ENCODE data around the gene RADX.
"Not testable (repeated sequence)": the region's sequence is repeated elsewhere in the genome, so short reads cannot be mapped to it uniquely, and the experiment has no call there.

RADX gene, protein sequence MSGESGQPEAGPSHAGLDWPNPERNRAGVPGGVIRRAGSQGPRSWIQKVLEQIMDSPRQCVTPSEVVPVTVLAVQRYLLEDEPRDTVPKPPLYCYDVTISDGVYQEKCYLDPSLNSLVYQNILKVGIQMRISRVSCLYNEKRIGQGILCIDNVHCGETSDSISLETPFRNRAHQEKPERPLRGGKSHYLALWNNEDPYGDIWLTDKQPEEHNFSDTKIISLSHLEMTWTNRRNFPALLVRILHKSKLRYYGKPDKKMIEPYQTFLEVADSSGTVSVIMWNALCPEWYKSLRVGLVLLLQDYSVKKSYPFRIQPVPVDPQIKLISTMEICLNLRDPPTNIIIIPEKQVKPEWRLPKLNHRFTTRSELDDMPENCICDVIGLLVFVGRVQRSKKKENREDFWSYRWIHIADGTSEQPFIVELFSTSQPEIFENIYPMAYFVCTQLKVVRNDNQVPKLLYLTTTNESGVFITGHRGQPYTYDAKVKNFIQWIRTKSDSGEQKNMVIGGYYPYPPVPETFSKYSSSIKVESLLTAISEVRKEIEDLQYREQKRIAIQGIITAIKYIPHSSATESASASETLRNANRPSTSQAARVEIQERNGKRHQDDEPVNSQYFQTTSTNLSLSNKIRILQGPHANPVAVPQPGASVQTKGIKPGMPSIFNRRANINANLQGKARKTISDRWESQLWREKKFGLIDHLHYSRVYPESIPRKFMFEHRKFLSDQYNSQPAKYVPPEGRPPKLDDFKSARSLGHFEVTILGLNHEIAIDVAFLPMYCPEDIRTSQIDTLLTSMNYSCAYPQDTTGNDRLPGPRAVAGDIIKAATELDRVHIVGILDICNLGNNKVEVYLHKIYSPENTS

DNA sequence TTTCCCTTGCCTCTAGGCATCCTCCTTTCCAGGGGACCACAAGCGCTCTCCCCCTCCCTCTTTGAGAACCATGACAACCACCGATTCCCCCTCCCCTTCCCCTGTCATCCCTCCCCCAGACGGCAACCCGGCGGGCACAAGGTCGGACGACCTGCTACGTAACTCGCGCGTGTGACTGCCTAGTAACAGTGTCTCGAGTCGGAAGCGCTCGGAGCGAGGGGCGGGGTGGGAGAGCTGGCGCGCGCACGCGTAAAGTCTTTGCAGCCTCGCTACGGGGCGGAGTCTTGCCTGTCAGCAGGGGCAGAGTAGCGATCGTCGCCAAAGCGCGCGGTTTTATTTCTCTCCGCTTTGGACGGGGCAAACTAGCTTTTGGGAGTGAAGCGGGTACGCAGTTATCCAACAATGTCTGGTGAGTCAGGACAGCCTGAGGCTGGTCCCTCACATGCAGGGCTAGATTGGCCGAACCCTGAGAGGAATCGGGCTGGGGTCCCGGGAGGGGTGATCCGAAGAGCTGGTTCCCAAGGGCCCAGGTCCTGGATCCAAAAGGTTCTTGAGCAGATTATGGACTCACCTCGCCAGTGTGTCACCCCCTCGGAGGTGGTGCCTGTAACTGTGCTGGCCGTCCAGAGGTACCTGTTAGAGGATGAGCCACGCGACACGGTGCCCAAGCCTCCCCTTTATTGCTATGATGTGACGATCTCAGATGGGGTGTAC lies at the start of gene RADX:
Gene RADX, plus strand, starts transcription at position 300 of the 714 bp plus-strand sequence. Its CDS starts 103 bp downstream, at position 403.
- peak; percentile 5 for DNase-seq (ENCODE audit: low read depth)

DNA sequence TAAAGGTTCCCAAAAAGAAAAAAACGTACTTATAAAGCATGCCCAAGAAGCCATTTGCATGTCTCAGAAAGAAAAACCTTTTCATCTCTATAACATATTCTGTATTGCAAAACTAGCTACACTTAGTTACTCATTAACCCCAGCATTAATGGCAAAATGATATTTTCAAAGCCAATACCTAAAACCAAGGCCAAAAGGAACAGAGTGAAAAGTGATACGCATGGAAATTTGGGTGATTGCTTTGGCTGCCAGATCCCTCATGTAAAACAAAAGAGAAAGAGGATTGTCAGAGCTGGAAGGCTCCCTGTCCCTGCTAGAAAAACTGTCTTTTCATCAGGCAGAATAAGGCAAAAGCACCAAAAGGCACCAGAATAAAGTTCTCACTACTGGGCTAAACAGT lies 46.8 kb upstream of the RADX start:
- DNase-seq (ENCODE audit: low read depth) = no peak

DNA sequence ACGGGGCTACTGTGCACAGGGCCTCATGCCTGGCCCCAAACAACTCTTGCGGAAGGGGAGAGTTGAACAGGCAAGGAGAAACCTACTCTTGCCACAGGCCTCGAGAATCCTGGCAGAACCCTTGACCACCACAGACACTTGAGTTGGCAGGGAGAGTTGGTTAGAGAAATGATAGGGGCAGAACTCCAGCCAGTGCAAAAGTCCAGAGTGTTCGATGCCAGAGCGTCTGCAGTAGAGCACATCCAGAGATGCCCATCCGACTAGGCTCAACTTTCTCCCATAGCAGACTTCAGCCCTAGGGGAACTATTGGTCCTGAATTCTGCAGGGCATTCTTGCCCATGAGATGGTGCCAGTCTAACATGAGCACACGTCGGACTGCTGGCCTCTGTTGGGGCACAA lies 45.4 kb upstream of the RADX start:
- no peak for DNase-seq (ENCODE audit: low read depth)

DNA sequence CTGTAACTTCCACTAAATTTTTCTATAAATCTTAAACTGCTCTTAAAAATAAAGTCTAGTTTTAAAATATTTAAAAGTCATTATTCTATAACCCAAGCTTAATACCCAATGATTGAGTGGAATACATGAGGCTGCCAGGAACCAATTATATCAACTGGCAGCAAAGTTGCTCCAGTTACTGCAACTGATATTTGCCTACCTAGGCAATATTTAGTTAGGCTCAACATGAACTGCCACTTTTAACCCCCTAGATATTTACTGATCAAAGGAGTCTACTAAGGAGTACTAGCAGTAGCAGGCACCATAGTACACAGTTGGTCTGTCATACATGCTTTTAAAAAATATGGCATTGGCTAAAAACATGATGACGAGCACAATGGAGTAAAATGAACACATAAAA lies 29.9 kb upstream of the RADX start:
- no peak for DNase-seq (ENCODE audit: low read depth)

DNA sequence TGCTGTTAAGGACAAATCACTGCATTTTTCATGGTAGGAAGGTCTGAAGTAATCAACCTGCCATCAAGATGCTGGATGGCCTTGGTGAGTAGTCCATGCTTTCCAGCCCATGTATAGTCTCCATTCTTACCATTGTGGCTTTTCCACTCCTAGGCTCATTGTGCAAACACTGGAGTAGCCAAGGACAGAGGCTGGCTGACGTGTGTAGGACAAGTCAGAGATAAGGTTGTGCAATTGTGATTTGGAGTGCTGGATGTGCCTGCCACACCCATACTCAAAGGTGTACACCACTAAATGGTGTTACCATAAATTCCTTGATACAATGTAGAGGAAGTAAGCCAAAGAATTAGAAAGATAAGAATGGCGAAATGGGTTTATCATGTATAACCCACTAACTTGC lies 26.3 kb upstream of the RADX start:
- DNase-seq (ENCODE audit: low read depth) = no peak

DNA sequence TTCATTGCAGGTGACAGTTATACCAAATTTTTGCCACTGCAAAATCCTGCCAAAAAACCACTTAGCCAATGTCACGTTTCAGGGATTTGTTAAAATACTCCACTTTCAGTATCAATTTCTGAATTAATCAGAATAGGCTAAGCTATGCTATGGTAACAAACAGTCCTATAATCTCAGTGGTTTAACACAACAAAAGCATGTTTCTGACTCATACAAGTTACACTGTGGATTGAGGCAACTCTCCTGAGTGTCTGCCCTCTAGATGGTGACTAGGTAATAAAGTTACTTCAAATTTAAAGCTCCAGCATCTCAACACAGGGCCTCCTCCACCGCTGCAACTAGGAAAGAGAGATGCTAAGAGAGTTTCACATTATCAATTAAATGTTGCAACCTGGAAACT lies 23.0 kb upstream of the RADX start:
- no peak for DNase-seq (ENCODE audit: low read depth)

DNA sequence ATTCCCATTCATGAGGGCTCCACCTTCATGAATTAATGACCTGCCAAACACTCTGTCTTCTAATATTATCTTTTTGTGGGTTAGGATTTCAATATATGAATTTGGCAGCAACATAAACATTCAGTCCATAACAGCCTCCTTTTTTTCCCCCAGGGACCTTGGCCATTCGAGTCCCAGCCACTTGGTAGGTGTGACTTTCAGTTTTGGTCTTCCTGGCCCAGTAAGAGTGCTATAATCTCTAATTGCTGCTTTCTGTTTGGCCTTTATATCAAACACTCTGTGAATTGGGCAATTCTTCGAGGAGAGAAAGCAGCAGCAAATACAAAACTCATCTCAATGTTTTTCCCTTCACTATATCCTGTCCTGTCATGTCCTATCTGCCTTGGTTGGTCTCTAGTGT lies 12.4 kb upstream of the RADX start:
- no peak for DNase-seq (ENCODE audit: low read depth)

DNA sequence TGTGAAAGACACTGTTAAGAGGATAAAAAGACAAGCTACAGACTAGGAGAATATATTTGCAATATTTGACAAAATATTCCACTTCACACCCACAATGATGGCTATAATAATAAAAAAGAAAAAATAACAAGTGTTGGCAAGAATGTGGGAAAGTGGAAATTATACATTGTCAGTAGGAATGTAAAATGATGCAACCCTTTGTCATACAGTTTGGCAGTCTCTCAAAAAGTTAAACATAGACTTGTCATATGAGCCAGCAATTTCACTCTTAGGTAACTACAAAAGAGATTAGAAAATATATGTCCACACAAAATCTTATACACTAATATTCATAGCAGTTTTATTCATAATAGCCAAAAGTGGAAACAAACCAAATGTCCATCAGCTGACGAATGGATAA lies 5.2 kb upstream of the RADX start:
- no peak for DNase-seq (ENCODE audit: low read depth)

DNA sequence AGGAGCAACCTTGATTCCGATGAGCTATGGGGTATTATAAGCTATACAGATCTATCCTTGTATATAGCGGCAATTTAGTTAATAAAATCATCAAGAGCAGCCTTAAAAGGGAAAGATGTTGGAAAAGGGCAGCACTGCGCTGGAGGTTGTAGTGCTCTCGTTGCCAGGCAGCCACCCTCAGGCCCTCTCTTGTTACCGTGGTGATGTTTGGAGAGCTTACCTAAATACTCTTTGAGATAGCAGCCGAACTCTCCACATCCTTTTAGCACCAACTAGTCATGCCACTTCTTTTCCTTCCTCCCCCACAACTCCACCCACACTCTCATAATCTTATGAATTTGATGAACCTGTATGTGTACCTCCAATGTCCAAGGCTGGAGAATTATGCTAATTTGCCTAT lies 3.8 kb upstream of the RADX start:
- DNase-seq (ENCODE audit: low read depth) = no peak

DNA sequence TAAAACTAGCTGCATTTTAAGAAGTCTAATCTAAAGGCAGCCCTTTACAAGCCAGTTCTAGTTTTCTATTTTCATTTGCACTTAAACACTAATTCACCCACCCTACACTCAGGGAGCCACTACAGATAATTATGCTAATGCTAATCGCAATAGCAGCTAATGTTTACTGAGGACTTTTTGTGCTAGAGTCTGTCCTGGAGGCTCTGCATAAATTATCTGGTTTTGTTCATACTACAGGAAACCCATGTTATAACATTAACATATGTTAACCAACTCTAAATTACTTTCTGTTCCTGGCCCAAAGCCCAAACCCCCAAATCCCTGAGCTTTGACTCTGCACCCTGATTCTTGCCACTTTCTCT lies 480 bp upstream of the RADX start:
- no peak for DNase-seq (ENCODE audit: low read depth)

DNA sequence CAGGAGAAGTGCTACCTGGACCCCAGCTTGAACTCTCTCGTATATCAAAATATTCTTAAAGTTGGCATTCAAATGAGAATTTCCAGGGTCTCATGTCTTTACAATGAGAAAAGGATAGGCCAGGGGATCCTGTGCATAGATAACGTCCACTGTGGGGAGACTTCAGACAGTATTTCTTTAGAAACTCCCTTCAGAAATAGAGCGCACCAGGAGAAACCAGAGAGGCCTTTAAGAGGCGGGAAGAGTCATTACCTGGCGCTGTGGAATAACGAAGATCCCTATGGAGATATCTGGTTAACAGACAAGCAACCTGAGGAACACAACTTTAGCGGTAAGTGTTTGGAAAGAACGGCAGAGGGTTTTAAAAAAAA lies 600 bp downstream of the RADX start:
- no peak for DNase-seq (ENCODE audit: low read depth)

DNA sequence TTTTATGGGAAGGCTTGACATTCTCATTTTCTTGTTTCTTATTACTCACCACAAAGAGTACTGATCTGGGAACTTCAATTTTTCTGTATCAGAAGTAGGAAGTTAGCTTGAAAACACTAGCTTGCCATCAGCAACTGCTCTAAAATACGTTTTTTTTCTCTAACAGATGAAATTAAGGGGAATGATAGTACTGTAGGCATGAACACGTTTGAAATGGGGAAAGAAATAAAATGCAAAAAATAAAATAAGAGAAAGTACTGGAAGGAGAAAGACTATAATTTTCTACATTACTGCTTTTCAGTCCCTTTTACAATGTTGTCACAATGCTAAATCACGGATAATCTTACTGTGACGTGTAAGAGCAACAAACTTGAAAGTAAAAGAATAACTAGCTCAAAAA lies 1.5 kb downstream of the RADX start:
- no peak for DNase-seq (ENCODE audit: low read depth)

DNA sequence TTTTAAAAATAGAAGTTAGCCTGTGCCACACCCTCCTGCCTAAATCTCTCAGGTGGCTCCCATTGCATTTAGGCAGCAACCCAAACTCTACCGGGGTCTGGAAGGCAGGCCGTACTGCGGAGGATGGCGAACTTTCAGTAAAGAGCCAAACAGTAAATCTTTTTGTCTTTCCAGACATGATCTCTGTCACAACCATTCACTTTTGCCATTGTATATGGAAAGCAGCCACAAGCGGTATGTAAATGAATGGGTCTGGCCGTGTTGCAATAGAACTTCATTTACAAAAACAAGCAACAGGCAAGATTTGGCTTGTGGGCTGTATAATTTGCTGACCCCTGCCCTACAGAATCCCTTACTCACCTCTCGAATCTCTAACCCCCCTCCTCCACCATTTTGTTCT lies 3.3 kb downstream of the RADX start:
- no peak for DNase-seq (ENCODE audit: low read depth)

DNA sequence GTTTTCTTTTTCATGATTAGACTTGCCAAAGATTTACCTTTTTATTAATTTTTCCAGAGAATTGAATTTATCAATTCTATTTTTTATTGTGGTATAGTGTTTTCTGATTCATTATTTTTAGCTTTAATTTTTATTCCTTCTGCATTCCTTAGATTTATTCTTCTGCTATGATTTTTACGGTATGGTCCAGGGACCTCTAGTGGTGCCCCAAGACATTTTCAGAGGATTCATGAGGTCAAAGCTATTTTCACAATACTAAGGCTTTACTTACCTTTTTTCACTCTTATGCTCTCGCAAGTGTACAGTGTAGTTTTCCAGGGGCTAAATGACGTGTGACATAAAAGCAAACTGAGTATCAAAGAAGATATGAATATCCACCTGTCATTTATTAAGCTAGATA lies 8.0 kb downstream of the RADX start:
- no peak for DNase-seq (ENCODE audit: low read depth)

DNA sequence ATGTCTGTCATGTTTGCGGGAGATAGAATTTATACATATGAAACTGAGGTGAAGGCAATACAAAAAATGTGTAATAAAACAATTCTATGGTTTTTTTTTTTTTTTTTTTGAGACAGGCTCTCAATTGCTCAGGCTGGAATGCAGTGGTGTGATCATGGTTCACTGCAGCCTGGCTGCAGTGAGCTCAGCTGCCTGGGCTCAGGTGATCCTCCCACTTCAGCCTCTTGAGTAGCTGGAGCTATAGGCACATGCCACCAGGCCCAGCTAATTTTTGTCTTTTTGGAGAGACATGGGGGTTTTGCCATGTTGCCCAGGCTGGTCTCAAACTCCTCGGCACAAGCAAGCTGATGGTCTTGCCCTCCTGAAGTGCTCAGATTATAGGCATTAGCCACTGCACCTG lies 10.1 kb downstream of the RADX start:
- no peak for DNase-seq (ENCODE audit: low read depth)

DNA sequence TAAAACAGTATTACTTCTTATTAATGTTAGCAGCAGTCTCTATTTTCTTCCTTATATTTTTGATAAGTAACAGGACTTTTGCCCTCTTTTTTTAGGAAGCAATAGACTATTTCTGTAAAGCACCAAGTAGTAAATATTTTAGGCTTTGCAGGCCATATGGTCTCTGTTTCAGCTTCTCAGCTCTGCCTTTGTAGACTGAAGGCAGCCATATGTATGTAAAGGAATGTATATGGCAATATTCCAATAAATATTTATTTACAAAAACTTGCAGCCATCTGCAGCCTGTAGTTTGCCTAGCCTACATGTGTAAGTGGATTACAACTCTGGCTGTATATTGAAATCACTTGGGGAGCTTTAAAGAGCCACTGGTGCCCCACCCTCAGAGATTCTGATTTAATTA lies 15.0 kb downstream of the RADX start:
- DNase-seq (ENCODE audit: low read depth) = no peak

DNA sequence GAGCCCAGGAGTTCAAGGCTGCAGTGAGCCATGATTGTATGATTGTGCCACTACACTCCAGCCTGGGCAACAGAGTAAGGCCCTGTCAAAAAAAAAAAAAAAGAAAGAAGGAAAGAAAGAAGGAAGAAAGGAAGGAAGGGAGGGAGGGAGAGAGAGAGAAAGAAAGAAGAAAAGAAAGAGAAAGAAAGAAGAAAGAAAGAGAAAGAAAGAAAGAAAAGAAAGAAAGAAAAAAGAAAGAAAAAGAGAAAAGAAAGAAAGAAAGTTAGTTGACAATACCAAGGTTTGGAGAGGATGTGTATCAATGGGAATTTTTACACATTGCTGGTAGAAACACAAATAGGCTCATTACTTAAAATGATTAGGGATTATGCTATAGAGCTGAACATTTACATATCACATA lies 19.8 kb downstream of the RADX start:
- no peak for DNase-seq (ENCODE audit: low read depth)

DNA sequence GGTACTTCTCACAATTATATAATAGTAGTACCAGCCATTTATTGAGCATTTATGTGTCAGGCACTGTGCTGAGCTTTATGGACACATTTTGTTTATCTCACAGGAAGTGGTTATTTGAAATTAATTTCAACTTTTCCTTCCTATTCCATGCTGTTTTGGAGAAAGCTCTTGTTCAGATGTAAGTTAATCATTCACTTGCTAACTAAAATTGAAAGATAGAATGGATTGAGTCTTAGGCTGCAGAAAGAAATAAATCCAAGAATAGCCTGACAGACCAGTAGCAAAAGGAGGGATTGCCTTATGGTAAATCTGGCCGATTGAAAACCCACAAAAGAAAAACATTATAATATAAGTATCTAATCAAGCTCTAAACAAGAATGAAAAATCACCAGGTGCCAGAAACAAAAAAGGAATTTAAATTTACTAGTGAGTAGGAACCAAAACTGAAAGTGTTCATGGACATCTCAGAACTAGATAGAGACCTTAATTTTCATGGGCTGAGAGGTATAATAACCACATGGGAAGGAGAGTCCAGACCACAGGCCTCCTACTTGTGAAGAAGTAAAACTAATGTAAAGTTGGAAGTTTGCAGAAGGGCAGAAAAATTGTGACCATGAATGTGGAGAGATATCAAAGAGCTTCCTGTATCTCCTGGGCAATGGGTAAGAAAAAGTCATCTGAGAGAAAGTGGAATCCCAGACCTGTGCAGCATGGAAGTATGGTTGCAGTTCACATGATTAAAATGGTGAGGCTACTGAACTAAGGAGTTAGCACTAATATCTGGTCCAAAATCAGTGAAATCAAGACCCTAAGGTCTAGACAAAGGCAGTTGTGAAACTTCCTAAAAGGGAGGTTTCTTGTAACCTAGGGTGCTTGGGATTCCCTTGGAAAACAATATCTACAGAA lies 38.0 kb downstream of the RADX start:
- no peak for DNase-seq (ENCODE audit: low read depth)

DNA sequence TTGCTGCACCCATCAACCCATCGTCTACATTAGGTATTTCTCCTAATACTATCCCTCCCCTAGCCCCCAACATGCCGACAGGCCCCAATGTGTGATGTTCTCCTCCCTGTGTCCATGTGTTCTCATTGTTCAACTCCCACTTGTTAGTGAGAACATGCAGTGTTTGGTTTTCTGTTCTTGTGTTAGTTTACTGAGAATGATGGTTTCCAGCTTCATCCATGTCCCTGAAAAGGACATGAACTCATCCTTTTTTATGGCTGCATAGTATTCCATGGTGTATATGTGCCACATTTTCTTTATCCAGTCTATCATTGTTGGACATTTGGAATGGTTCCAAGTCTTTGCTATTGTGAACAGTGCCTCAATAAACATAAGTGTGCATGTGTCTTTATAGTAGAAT lies 41.8 kb downstream of the RADX start:
- DNase-seq (ENCODE audit: low read depth) = not testable (repeated sequence)

DNA sequence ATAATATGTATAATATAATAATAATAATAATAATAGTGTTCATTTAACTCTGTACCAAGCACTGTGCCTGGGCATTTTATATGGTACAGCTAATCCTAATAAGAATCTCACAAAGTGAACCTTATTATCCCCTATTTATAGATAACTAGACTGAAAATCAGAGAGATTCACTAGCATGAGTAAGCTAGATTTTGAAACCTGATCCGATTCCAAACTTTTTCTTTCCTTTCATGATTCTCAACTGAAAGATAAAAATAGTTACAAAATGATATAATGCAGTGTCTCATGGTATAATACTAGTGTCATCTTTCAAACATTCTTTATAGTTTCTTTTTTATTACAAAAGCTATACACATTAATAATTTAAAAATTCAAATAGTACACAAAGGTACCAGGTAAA lies 58.9 kb downstream of the RADX start:
- DNase-seq (ENCODE audit: low read depth) = no peak

DNA sequence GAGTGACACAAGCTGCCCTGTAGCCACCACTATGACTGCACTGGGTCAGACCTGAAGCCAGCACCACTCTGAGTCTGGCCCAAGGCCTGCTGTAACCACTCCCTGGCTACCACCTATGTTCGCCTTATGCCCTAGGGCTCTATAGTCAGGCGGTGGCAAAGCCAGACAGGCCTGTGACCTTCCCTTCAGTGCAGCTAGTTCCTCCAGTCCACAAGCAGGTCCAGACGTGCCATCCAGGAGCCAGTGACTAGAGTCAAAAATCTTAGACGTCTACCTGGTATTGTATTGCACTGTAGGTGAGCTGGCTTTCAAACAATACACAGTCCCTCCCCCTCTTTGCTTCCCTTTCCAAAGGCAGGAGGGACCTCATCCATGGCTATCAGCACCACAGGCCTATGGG lies 60.7 kb downstream of the RADX start:
- DNase-seq (ENCODE audit: low read depth) = no peak

DNA sequence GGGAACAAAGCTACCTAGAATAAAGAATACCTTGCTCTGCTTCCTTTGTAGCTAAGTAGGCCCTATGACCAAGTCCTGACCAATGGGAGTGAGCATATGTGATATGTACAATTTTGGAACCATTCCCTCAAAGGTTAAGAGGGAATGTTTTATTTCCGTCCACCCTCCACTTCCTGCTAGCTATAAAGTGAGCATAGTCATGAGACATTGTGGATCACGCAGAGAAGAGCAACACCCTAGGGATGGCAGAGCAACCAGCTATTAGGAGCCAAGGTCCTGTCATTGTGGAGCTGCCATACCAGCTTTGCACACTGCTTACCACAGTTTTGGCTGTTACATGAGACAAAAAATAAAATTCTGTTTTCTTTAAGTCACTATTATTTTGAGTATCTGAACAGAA lies 68.9 kb downstream of the RADX start:
- no peak for DNase-seq (ENCODE audit: low read depth)

Measured in non-pigmented ciliary epithelial cell (primary cell).